HG03159 (cell line): ENCODE data around the gene DCAF8L2.
A peak's percentile ranks its signal among the peaks of the same experiment; 100 is the strongest.
"Not testable (repeated sequence)": the region's sequence is repeated elsewhere in the genome, so short reads cannot be mapped to it uniquely, and the experiment has no call there.

Experiments used
- ATAC-seq: cut with Tn5 transposase; IDR thresholded peaks from one replicate; pipeline ENCODE4 v1.9.1; 2021; ENCODE audit warnings: mild to moderate bottlenecking, moderate library complexity; ENCODE audit not compliant: unreplicated experiment

Gene DCAF8L2

DNA sequence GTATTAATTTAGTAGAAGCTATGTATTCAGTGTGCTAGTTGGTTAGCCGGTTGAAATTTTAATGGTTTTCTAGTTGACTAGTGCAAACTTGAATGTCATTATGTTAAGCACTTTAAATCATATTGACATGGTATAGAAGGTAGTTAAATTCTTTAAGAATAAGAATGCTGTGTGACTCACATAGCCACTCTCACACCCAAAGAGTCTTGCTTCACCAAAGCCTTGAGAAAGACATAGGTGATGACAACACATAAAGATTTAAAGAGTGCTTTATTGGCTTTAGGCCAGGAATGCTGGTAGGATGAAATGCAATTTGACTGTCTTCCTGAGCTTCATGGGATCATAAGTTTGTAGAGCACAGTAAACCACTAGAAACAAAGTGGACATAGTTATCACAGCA lies 85.3 kb downstream of the DCAF8L2 start:
- no peak for ATAC-seq

DNA sequence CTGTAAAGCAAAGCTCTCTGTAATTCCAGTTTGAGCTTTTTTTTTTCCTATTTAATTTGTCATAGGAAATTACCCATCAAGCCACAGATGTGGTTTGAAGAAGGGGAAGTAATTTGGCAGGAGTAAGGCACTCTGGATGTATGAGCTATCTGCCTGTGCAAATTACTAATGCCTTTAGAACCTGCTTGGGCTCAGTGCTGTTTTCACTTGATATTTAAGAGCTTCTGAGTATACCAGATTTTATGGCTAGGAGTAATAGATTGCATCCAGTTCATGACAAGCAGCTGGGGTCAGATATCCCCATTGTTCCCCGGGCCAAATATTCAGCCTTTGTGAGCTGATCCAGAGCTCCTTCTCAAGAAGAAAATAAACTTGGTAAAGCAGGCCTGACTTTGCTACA lies 89.1 kb downstream of the DCAF8L2 start:
- no peak for ATAC-seq

DNA sequence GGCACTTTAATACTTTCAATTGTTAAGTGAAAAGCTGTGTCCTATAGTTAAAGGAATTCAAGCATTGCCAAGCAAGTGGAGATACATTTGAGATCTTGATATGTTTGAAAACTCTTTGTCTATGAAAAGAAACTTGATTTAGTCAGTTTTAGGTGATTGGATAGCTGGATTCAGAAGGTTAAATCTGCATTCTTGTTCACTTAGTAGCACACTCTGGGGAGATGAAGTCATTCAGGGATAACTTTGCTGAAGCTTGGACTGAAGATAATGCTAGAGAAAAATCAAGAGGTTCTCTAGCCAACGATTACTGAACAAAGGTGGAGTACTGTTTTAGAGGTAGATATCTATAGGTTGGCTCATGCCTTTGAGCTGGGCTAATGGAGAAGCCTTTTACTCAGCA lies 90.6 kb downstream of the DCAF8L2 start:
- no peak for ATAC-seq

DNA sequence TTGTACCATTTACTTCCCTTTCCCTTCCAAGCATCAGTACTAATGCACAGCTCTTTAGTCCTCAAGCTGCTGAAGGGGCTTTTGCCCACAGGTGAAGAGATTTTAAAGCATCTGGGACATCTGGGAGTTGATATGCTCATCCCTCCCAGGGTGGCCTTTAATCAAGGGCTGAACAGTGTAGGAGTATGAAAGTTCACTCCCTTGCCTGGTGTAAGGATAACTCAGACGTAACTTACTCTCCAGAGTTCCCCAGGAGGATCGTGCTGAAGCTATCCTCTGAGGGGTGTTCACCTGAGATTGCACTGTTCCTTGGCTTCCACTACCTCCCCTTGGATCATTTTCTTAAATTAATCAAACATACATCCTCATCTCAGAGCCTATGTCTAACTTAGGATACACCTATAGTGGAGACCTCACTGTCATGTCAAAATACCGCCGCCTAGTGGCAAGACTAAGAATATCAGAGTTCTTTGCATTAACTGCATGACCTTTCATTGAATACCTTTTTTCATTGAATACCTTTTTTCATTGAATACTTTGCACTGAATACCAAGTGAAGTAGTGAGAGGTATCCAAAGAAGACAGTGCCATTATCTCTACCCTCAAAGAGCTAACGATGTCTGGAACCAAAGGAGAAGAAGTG lies 93.5 kb downstream of the DCAF8L2 start:
- peak; percentile 73 for ATAC-seq

DNA sequence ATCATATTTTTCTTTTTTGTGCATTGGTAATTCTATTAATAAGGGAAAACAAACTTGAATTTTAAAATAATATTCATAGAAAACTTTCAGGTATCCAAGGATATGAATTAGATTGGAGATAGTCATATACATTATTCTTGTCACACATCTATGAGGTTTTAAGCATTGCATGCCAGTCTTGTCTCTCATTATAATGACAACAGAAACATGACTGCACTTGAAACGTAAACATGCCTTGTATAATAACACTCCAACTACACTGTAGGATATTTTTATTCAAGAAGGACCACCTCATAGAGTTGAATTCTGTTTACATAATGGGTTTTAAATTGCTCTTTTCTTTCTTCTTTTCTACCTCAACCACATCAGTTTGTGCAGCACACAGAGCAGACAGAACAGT lies 104.5 kb downstream of the DCAF8L2 start:
- ATAC-seq, result no peak

DNA sequence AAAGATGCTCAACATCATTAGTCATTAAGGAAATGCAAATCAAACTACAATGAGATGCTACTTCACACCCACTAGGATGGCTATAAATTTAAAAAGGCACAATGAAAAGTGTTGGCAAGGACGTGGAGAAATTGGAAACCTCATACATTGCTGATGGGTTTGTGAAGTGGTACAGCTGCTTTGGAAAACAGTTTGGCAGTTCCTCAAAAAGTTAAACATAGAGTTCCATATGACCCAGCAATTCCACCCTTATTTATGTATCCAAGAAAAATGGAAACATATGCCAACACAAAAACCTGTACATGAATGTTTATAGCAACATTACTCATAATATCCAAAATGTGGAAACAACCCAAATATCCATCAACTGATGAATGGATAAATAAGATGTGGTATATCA lies 116.4 kb downstream of the DCAF8L2 start:
- no peak for ATAC-seq

DNA sequence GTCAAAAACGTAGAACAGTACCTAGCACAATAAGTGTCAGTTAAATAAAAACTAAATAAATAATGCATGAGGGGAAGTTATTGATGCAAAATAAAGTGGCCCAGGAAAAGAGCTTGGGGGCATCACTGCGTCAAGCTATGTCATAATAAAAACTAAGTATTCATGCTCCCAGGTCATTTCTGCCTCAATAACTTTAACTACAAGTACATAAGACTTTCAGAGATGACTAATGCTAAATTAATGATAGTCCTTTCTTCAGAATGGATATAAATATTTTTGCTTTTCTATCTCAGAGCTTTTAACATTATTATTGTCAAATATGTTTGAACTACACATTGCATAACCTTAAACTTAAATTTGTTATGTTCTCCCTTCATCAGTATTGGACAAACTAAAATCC lies 125.5 kb downstream of the DCAF8L2 start:
- ATAC-seq, result no peak

DNA sequence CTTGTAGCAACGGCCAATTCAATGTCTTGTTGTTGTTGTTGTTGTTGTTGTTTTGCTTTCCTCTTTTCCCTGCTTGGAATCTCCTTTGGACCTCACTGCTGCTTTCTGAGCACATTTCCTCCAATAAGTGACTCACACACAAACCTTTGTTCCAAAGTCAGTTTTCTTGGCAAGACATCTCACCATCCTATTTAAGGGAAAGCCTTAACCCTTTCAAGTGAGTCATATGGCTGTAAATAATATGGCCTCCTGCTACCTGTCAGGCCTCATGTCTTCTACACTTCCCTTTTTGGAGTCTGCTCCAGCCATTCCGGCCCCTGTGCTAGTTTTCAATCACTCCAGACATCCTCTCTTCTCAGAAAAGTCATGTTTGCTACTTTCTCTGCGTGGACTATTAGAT lies 138.1 kb downstream of the DCAF8L2 start:
- no peak for ATAC-seq

DNA sequence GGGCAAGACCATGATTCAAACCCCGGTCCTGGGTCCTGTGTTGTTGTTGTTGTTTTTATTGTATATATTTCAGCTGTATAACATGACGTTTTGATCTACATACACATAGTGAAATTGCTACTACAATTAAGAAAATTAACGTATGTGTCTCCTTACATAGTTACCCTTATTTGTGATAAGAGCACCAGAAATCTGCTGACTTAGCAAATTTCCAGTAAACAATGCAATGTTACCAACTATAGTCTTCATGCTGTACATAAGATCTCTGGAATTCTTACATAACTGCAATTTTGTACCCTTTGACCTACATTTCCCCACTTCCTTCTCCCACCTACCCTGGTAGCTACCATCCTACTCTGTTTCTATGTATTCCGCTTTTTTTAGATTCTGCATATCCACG lies 141.8 kb downstream of the DCAF8L2 start:
- no peak for ATAC-seq

DNA sequence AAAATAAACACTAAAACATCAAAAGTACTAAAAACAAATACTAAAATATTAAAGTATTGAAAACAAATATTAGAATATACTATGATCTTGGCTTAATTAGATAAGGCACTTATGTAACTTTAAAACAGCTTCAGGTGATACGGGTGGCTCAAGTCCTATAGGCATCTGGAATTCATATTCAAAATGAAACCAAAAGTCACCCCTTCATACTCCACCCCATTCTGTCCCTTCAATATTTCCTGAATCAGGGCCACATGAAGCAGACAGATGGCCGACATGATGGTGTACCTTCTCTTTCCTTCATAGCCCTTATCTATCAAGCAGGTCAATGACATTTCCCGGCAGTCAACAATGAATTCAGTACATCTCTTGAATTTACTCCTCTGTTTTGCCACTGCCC lies 145.8 kb downstream of the DCAF8L2 start:
- no peak for ATAC-seq

DNA sequence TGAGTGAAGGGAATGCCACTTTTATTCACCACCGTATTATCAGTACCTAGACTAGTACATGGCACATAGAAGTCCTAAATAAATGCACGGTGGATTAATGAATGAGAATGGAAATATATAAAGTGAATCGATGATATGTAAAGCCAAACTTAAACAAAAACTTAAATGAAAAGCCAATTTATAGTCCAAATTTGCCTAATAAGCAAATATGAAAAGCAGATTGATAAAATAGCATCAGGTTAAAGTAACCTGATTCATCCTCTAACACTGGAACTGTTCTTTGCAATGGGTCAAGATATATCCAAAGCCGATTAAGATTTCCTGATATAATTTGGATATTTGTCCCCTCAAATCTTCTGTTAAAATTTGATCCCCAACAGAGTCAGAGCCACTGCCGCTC lies 150.8 kb downstream of the DCAF8L2 start:
- no peak for ATAC-seq

DNA sequence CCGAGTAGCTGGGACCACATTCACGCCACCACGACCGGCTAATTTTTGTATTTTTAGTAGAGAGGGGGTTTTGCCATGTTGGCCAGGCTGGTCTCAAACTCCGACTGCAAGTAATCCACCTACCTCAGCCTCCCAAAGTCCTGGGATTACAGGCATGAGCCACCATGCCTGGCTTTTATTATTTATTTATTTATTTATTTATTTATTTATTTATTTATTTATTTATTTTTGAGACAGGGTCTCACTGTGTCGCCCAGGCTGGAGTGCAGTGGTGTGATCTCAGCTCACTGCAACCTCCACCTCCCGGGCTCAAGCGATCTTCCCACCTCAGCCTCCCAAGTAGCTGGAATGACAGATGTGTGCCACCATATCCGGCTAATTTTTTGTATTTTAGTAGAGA lies 153.4 kb downstream of the DCAF8L2 start:
- ATAC-seq, result not testable (repeated sequence)

DNA sequence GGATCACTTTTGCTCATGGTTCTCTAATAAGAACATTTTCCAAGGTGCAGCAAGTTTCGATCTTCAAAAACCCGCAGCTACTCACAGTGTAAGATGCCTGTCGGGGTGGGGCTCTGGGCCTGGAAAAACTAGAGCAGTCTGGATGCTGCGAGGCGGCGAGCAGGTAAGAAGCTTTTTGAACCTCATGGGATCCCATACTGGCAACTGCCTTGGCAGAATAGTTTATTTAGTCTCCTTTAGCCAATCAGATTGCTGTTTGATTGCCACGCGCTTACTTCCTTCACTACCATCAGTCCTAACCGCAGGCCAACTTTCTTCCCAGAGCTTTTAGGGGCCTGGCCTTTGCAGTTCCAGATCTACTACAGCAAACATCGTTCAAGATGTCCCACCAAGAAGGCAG lies 156.4 kb downstream of the DCAF8L2 start:
- ATAC-seq, result no peak

DNA sequence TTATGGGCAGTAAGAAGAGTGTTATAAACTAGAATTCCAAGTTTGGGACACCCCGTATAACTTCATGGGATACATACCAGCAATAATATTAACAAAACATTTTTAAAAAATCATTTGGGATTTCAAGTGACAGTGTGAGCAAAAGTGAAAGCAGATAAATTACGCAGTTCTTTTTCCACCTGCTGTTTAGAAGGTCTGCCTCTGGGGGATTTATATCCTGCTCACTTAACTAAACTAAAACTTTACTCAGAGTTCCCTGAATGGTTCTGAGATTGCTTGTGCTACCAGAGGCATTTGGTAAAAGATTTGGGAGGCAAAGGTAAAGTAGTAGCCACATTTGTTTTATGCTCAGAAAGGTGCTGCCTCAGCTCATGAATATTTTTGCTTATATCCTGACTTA lies 160.2 kb downstream of the DCAF8L2 start:
- not testable (repeated sequence) for ATAC-seq

DNA sequence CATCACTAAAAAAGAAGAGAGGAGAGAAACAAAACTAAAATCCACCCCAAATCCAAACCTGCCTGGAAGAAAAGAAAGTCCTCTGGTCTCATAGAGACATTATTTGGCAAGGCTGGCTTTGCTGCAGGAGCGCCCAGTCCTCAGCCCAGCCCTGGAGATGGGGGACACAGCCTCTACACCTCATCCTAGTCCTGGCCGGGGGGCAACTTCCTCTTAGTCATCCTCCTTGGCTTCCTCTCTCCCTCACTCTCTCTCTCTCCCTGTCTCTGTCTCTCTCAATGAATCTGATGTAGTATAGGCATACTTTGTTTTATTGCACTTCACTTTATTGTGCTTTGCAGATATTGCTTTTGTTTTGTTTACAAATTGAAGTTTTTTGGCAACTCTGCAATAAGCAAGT lies 161.8 kb downstream of the DCAF8L2 start:
- no peak for ATAC-seq

DNA sequence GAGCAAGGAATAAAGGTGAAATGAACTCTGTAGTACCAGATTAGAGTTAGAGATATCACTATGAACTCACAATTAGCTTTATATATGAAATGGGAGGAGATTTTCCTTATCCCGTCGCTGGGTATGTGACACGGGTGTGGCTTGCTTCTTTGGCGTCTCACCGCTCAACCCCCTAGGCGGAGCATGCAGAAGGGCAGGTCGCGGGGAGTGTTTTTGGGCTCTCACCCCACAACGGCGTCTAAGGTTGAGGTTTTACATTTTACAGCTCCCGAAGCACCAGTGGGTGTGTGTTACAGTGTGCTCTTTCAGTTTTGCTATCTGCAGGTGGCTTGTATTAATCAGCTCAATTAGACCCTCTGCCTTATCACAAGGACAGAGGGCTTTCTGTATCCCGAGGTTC lies 175.6 kb downstream of the DCAF8L2 start:
- no peak for ATAC-seq

DNA sequence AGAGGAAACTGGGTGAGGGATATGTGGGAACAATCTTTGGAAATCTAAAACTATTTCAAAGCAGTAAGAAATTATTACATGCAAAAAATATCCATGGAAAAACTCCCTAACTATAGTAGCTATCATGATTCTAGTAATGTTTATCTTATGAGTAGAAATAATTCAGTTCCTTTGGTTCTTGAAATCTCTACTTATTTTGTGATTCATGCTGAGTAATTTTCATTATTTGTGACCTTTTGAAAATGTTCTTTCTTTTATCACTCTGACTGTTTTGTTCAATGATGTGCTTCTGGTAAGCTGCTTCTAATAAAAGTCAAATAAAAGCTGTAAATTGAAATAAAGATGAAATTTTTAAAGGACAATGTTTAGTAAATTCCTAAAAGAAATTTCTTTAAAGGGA lies 177.2 kb downstream of the DCAF8L2 start:
- ATAC-seq, result no peak

DNA sequence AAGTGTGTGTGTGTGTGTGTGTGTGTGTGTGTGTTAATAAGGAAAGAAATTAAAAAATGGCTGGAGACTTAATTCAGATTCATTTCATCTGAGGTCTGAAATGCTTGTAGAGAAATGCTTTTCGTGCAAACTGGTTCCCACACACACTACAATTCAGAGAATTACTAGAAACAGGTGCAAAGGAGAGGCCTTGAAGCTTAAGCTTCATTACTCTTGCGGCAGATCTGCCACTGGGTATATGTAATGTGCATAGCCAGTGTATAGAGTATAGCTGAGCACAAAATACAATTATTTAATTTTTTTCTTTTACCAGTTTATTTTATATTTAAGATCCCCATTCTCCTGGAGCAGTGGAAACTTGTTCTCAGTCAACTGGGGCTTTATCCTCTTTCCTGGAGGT lies 185.8 kb downstream of the DCAF8L2 start:
- no peak for ATAC-seq

DNA sequence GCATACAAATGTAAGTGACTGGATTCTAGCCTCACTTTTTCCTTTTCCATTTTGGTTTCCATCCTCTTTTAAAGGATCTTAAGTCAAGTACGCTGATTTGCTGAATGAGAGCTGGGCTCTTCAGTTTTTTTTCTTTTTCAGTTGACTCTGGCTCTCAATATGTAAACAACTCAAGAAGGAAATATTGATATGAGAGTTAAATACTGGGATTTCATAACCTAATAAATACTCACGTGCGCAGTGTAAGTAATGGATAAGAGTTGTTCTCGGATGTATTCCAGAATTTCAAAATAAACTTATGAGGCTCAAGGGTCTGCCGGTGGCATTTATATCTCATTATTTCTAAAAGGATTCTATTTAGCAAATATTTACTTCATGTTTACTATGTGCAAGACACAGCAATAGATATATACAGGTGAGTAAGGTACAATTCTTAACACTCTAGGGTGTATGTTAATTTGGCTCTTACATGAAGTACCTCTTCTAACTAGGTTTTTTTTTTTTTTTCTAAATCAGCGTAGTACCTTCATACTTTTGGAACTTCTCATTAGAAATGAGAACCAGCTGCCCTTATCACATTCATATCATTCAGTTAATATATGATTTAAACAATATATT lies 206.6 kb downstream of the DCAF8L2 start:
- no peak for ATAC-seq

DNA sequence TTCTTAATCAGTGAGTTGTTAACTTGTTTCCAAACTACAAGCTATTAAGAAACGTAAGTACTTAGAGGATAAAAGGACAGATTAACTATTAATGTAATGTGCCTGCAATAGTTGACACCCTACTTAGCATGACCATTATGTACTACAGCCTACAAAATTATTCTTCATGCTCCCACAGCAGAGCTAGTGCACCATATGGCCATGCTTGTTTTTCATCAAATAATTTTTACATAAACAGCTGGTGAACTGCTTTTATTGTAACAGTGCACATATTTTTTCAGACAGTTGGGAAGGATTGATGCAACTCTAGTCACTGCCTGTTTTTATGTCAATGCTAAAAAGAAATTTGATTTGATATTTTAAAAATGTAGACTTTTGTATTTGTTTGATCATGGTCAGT lies 207.4 kb downstream of the DCAF8L2 start:
- ATAC-seq, result no peak
